ENCODE results near the gene TNIK.

TNIK gene

GRCh38 chr3:171349392-171349791 is 110.8 kb downstream of the TNIK start:
- H3K4me2 ChIP-seq (ENCODE audit: low read length, poor library complexity, severe bottlenecking) = no peak overlapping the region

GRCh38 chr3:171348121-171348520 is 112.1 kb downstream of the TNIK start:
- H3K14ac ChIP-seq (ENCODE audit: low read length in 2 of 2) = no peak overlapping the region
- H2AK5ac ChIP-seq (ENCODE audit: low read length, severe bottlenecking) = no peak overlapping the region
- DNase-seq = peak; percentile 54
- no peak overlapping the region for H2AFZ ChIP-seq (ENCODE audit: low read depth, low read length)
- H3K27ac ChIP-seq (ENCODE audit: low read length, poor library complexity, severe bottlenecking) = peak overlapping the region; percentile 38
- no peak overlapping the region for H4K91ac ChIP-seq (ENCODE audit: low read length)
- no peaks in the 10 kb centered on the region for H3K9me3 ChIP-seq (ENCODE audit: control insufficient read depth, low read length)
- peak overlapping the region in 1 of 2 experiments; percentile 16 for H3K4me3 ChIP-seq (ENCODE audit: insufficient read depth in 1 of 2, low read depth in 1 of 2, low read length in 2 of 2)
- H3K18ac ChIP-seq (ENCODE audit: low read depth in 1 of 2, low read length in 2 of 2) = no peak overlapping the region
- no peak overlapping the region for H4K8ac ChIP-seq (ENCODE audit: low read length)
- no peaks in the 10 kb centered on the region for H3K36me3 ChIP-seq (ENCODE audit: control insufficient read depth in 1 of 2, insufficient read depth in 2 of 2, low read depth in 1 of 2, low read length in 2 of 2)
- no peak overlapping the region for H2BK12ac ChIP-seq (ENCODE audit: low read length in 2 of 2)
- H3K23ac ChIP-seq (ENCODE audit: low read length in 2 of 2) = no peak overlapping the region
- H2BK15ac ChIP-seq (ENCODE audit: low read depth, poor library complexity, severe bottlenecking) = no peak overlapping the region
- WGBS = 10% methylated on average over 2 of the region's 4 CpGs
- no peak overlapping the region for H3K4ac ChIP-seq (ENCODE audit: low read depth in 1 of 2, low read length in 2 of 2)
- peaks cover 9% of the 10 kb centered on the region for H3K4me1 ChIP-seq (ENCODE audit: control insufficient read depth, insufficient read depth, low read depth, low read length)
- no peak overlapping the region for H3K4me2 ChIP-seq (ENCODE audit: low read length, poor library complexity, severe bottlenecking)
- H2BK5ac ChIP-seq (ENCODE audit: low read depth, low read length, poor library complexity, severe bottlenecking) = no peak overlapping the region
- H2BK120ac ChIP-seq (ENCODE audit: low read depth, low read length) = no peak overlapping the region
- H3K27me3 ChIP-seq (ENCODE audit: control insufficient read depth in 1 of 2, insufficient read depth in 1 of 2, low read length in 2 of 2) = peaks cover 0 to 4% of the 10 kb centered on the region in 2 experiments
- H3K9ac ChIP-seq (ENCODE audit: low read length) = peak overlapping the region; percentile 21
- peaks cover 9% of the 10 kb centered on the region for H3K79me1 ChIP-seq (replicated peaks; ENCODE audit: low read length, poor library complexity, severe bottlenecking)

More at GRCh38 chr3:171349392-171349791, 110.8 kb downstream of the TNIK start:
- no peak overlapping the region for H2BK12ac ChIP-seq (ENCODE audit: low read length in 2 of 2)
- H3K14ac ChIP-seq (ENCODE audit: low read length in 2 of 2) = no peak overlapping the region
- no peak overlapping the region for H2BK120ac ChIP-seq (ENCODE audit: low read depth, low read length)
- H2BK5ac ChIP-seq (ENCODE audit: low read depth, low read length, poor library complexity, severe bottlenecking) = no peak overlapping the region
- H4K91ac ChIP-seq (ENCODE audit: low read length) = no peak overlapping the region
- no peak overlapping the region for H3K18ac ChIP-seq (ENCODE audit: low read depth in 1 of 2, low read length in 2 of 2)
- H3K27ac ChIP-seq (ENCODE audit: low read length, poor library complexity, severe bottlenecking) = no peak overlapping the region
- H4K8ac ChIP-seq (ENCODE audit: low read length) = no peak overlapping the region
- no peaks in the 10 kb centered on the region for H3K9me3 ChIP-seq (ENCODE audit: control insufficient read depth, low read length)
- peaks cover 0 to 4% of the 10 kb centered on the region in 2 experiments for H3K27me3 ChIP-seq (ENCODE audit: control insufficient read depth in 1 of 2, insufficient read depth in 1 of 2, low read length in 2 of 2)
- peak; percentile 30 for DNase-seq
- H3K4me3 ChIP-seq (ENCODE audit: insufficient read depth in 1 of 2, low read depth in 1 of 2, low read length in 2 of 2) = no peak overlapping the region
- no peak overlapping the region for H2BK15ac ChIP-seq (ENCODE audit: low read depth, poor library complexity, severe bottlenecking)
- H3K4ac ChIP-seq (ENCODE audit: low read depth in 1 of 2, low read length in 2 of 2) = no peak overlapping the region
- H2AK5ac ChIP-seq (ENCODE audit: low read length, severe bottlenecking) = no peak overlapping the region
- 100% methylated on average over 1 of the region's 1 CpG for WGBS
- H3K4me1 ChIP-seq (ENCODE audit: control insufficient read depth, insufficient read depth, low read depth, low read length) = peaks cover 11% of the 10 kb centered on the region
- H3K79me1 ChIP-seq (replicated peaks; ENCODE audit: low read length, poor library complexity, severe bottlenecking) = peaks cover 7% of the 10 kb centered on the region
- no peaks in the 10 kb centered on the region for H3K36me3 ChIP-seq (ENCODE audit: control insufficient read depth in 1 of 2, insufficient read depth in 2 of 2, low read depth in 1 of 2, low read length in 2 of 2)
- H3K23ac ChIP-seq (ENCODE audit: low read length in 2 of 2) = no peak overlapping the region
- no peak overlapping the region for H3K9ac ChIP-seq (ENCODE audit: low read length)
- H2AFZ ChIP-seq (ENCODE audit: low read depth, low read length) = no peak overlapping the region

- no peaks in the 10 kb centered on the region for H3K9me3 ChIP-seq (ENCODE audit: control insufficient read depth, low read length)
- H2AFZ ChIP-seq (ENCODE audit: low read depth, low read length) = no peak overlapping the region
Measured at GRCh38 chr3:171347301-171348039, 112.7 kb downstream of the TNIK start.

GRCh38 chr3:171346582-171347300 is 113.5 kb downstream of the TNIK start:
- WGBS = 84% methylated on average over 3 of the region's 3 CpGs
- Histone ChIP-seq H3K27me3 (ENCODE audit: control insufficient read depth in 1 of 2, insufficient read depth in 1 of 2, low read length in 2 of 2) (peaks cover 0 to 4% of the 10 kb centered on the region in 2 experiments), H2AK5ac (ENCODE audit: low read length, severe bottlenecking) (no peak overlapping the region), H4K91ac (ENCODE audit: low read length) (no peak overlapping the region), H2AFZ (ENCODE audit: low read depth, low read length) (no peak overlapping the region), H3K9ac (ENCODE audit: low read length) (no peak overlapping the region), H3K79me1 (replicated peaks; ENCODE audit: low read length, poor library complexity, severe bottlenecking) (peaks cover 16% of the 10 kb centered on the region), H2BK15ac (ENCODE audit: low read depth, poor library complexity, severe bottlenecking) (no peak overlapping the region), H3K23ac (ENCODE audit: low read length in 2 of 2) (no peak overlapping the region), H2BK12ac (ENCODE audit: low read length in 2 of 2) (no peak overlapping the region), H3K27ac (ENCODE audit: low read length, poor library complexity, severe bottlenecking) (no peak overlapping the region), H3K4me3 (ENCODE audit: insufficient read depth in 1 of 2, low read depth in 1 of 2, low read length in 2 of 2) (no peak overlapping the region), H3K9me3 (ENCODE audit: control insufficient read depth, low read length) (no peaks in the 10 kb centered on the region), H2BK5ac (ENCODE audit: low read depth, low read length, poor library complexity, severe bottlenecking) (no peak overlapping the region), H3K4me2 (ENCODE audit: low read length, poor library complexity, severe bottlenecking) (no peak overlapping the region), H3K4ac (ENCODE audit: low read depth in 1 of 2, low read length in 2 of 2) (no peak overlapping the region), H3K4me1 (ENCODE audit: control insufficient read depth, insufficient read depth, low read depth, low read length) (peaks cover 6% of the 10 kb centered on the region), H3K36me3 (ENCODE audit: control insufficient read depth in 1 of 2, insufficient read depth in 2 of 2, low read depth in 1 of 2, low read length in 2 of 2) (no peaks in the 10 kb centered on the region), H3K18ac (ENCODE audit: low read depth in 1 of 2, low read length in 2 of 2) (no peak overlapping the region), H2BK120ac (ENCODE audit: low read depth, low read length) (no peak overlapping the region), H4K8ac (ENCODE audit: low read length) (no peak overlapping the region), H3K14ac (ENCODE audit: low read length in 2 of 2) (no peak overlapping the region)
- peak; percentile 83 for DNase-seq

More at GRCh38 chr3:171347301-171348039, 112.7 kb downstream of the TNIK start:
- Histone ChIP-seq H2BK15ac (ENCODE audit: low read depth, poor library complexity, severe bottlenecking) (no peak overlapping the region), H3K79me1 (replicated peaks; ENCODE audit: low read length, poor library complexity, severe bottlenecking) (peaks cover 12% of the 10 kb centered on the region), H4K91ac (ENCODE audit: low read length) (no peak overlapping the region), H3K4me1 (ENCODE audit: control insufficient read depth, insufficient read depth, low read depth, low read length) (peaks cover 9% of the 10 kb centered on the region), H2AK5ac (ENCODE audit: low read length, severe bottlenecking) (no peak overlapping the region), H2BK5ac (ENCODE audit: low read depth, low read length, poor library complexity, severe bottlenecking) (no peak overlapping the region), H2BK120ac (ENCODE audit: low read depth, low read length) (no peak overlapping the region), H3K18ac (ENCODE audit: low read depth in 1 of 2, low read length in 2 of 2) (no peak overlapping the region), H3K4ac (ENCODE audit: low read depth in 1 of 2, low read length in 2 of 2) (no peak overlapping the region), H3K23ac (ENCODE audit: low read length in 2 of 2) (no peak overlapping the region), H3K27me3 (ENCODE audit: control insufficient read depth in 1 of 2, insufficient read depth in 1 of 2, low read length in 2 of 2) (peaks cover 0 to 4% of the 10 kb centered on the region in 2 experiments), H3K14ac (ENCODE audit: low read length in 2 of 2) (no peak overlapping the region), H2BK12ac (ENCODE audit: low read length in 2 of 2) (no peak overlapping the region), H3K4me3 (ENCODE audit: insufficient read depth in 1 of 2, low read depth in 1 of 2, low read length in 2 of 2) (peak overlapping the region in 1 of 2 experiments; percentile 16), H3K4me2 (ENCODE audit: low read length, poor library complexity, severe bottlenecking) (no peak overlapping the region), H4K8ac (ENCODE audit: low read length) (no peak overlapping the region), H3K9ac (ENCODE audit: low read length) (peak overlapping the region; percentile 21), H3K27ac (ENCODE audit: low read length, poor library complexity, severe bottlenecking) (peak overlapping the region; percentile 38), H3K36me3 (ENCODE audit: control insufficient read depth in 1 of 2, insufficient read depth in 2 of 2, low read depth in 1 of 2, low read length in 2 of 2) (no peaks in the 10 kb centered on the region)
- peak; percentile 70 for DNase-seq
- 13% methylated on average over 3 of the region's 3 CpGs for WGBS
